ENCODE results near the gene SCFD2.

Gene SCFD2

DNA sequence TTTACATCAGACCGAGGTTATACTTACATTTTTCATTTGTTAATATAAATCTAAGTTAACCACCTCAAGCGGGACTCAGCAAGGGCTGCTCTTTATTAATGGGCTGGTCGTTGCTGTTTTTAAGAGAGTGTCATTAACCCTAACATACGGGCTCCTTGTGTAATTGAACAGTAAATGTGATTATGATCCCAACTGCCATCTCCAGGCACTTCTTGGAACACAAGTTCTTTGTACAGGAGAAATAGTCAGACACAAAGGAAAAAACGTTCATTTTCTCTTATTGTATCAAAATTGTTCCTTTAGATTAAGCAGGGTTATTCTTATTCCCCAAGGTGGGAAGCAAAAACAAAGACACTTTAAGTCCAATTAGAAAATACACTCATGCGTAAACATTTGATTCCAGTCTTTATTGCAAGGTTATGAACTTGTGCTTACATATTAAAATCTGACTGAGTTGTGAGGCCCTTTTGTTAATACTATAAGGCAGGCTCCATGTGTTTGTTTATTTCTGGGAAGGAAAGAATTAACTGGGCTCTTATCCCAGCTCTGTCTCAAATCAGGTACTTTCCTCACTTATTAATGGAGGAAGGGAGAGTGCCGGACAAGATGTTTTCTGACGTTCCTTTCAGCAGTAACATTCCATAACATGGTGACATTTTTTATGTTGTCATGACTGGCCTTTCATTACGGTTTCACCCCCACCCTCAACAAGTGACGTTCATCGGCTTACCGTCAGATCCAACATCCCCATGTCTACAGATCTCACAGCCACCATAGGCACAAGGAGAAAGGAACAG is 407.8 kb downstream of the SCFD2 start:
- no peak for DNase-seq (ENCODE audit: low read depth in 2 of 2)

DNA sequence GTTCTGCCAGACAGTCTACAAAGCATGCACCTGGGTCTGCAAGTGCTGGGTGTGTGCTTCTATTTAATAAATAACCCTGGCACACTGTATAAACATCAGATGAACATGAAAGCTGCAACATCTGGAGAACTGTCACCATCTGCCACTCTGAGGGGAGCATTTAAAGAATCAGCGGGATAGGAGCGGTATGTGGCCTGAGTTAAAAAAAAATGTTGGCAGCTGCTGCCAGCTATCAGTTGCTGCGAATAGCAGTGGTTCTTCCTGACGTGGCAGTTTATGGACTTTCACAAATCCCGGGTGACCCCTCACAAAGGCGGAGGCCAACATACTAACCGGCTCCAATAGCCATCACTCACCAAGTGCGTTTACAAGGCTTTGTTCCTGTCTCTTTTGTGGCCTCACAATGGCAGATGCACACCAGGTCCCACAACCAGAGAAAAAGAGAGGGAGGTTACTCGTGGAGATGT is 408.6 kb downstream of the SCFD2 start:
- DNase-seq (ENCODE audit: low read depth in 2 of 2), result no peak

DNA sequence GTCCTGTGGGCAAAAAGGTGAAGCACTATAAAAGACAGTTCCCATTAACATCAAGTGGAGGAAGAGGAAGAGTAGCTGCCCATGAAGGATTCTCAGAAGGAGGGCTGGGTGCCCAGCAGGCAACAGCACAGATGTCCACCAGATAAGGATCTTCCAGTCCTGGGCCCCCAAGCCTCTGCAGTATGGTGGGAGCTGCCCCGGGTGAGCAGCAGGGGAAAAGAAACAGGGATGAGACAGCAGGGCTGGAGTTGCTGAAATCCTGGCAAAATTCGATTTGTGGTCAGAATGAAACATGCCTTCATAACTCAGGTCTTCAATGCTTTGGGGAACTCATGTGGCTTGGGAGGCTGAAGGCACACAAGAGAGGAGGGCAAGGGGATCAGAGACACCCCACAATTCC is 409.2 kb downstream of the SCFD2 start:
- DNase-seq (ENCODE audit: low read depth in 2 of 2), result no peak

DNA sequence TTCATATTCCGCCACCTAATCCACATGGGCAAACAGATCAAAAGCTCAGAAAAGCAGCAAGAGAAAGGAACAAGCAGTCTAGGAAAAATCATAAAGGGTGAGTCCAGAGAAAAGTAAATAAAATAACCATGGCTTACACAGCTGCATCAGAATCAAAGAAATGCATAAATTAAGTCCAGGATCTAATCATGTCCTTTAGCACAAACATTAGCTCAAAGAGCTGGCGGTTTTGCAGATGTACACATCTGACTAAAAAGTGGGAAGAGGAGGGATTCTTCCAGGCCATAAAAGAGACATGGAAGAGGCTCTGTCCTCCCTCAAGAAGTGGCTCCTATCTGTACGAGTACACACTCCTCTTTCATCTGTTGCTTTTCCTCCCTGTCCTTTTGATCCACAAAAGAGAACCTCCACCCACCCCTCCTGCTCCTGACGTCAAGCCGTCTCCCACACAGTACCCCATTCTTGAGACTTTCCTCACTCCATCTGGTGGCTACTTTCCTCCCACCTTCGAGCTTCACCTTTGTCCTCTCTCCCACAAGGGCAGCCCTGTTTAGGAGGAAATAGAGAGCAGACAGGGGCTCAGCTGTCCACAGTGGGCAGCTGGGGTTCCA is 411.2 kb downstream of the SCFD2 start:
- no peak for DNase-seq (ENCODE audit: low read depth in 2 of 2)

DNA sequence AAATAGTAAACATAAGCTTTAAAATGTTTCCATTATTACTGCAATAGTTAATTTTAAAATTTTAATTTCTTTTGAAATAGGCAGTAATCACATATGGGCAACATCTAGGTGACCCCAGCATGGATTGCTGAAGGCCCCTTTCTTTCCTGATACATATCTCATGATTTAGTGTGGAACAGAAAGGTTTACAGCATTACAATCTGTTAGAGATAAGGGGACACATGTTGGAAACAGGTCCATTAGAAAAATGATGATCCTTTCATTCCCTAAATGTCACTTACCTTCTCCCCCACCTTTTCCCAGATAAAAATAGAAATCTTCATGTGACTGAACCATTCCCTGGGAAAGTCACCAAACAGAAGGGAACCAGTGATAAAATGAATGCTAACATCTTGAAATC is 413.3 kb downstream of the SCFD2 start:
- DNase-seq (ENCODE audit: low read depth in 2 of 2), result no peak

DNA sequence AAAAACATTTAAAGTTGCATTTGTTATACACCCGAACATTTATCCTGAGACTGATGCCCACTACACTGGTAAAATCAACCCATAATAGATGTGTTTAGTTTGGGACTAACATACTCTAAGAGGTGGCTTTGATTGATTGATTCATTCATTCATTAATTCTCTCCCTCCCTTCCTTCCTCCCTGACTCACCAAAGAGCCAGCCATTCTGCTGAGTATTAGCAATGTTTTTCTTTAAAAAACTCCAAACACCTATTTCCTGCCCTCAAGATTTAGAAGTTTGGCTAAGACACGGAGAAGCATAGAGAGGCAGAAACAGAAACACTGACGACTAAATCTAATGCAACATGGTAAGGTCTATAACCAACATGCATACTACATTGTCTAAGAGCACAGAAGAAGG is 414.8 kb downstream of the SCFD2 start:
- no peak for DNase-seq (ENCODE audit: low read depth in 2 of 2)

DNA sequence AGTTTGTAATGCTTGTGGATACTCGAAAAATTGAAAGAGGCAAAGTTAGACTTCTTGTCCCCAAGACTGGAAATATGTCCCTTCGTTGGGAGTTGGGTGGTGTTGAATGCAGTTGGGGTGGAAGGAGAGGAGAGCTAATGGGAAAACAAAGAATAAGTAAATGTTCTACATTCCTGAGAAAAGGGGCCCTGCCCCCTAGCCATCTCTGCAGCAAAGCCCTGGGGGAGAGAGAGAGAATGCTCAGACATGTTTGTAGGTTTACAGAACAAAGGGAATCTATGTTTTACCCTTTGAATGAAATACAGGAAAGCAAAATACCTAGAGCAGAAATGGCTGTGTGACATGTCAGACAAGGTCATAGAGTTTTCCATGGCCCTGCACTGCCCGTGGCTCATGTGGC is 415.6 kb downstream of the SCFD2 start:
- no peak for DNase-seq (ENCODE audit: low read depth in 2 of 2)

DNA sequence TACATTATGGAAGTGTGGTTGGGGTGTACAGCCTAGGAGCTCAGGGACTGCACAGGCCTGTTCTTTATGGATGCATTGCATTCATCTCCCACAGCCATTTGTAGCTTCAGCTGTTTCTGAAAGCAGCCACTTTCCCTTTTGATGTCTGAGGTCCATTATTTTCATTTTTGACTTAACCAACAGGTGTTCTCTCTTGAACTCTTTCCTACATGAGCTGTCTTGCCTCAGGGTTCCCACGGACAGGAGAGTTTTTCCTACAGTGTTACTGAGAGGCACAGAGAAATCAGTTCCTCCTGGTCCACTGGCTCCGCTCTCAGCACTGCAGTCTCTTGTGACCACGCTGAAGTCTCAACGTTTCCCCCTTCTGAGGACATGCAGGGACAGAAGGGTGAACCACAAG is 416.5 kb downstream of the SCFD2 start:
- no peak for DNase-seq (ENCODE audit: low read depth in 2 of 2)

DNA sequence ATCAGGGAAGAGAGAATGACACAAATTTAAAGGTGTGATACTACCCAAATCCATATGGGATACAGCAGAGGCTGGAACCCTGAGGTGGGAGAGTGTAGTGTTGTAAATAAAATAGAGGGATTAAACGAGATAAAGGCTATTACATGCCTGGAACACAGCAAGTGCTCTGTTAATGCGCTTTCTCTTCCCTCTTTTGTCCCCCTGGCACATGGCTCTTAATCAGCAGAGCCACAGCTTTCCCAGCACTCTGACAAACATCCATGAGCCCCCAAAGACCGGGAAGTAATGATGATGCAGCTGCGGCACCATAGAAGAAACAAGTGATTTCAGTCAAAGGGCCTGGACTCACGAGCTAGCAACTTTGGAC is 417.8 kb downstream of the SCFD2 start:
- DNase-seq (ENCODE audit: low read depth in 2 of 2), result no peak

DNA sequence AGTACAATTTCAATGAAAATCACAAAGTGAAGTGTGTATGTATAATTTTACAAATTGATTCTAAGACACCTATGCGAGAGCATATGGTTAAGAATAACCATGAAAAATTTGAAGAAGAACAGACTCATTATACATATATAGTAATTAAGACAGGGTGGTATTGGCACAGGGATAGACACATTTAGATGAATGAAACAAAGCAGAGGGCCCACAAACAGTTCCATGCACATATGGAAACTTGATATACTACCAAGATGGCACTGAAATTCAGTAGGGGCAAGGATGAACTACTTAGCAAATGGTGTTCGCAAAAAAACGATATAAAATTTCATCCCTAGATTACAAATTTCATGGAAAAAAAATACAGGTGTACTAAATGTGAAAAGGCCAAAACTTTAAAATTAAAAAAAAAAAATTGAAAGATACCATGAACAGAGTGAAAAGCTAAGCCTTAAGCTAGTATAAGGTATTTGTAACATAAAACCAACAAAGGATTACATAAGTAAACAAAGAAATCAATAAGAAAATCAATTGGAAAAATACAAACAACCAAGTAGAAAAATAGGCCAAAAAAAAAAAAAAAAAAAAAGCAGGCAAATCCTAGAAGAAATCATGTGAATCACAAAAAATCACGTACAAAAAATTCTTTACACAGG is 418.3 kb downstream of the SCFD2 start:
- DNase-seq (ENCODE audit: low read depth in 2 of 2), result no peak

DNA sequence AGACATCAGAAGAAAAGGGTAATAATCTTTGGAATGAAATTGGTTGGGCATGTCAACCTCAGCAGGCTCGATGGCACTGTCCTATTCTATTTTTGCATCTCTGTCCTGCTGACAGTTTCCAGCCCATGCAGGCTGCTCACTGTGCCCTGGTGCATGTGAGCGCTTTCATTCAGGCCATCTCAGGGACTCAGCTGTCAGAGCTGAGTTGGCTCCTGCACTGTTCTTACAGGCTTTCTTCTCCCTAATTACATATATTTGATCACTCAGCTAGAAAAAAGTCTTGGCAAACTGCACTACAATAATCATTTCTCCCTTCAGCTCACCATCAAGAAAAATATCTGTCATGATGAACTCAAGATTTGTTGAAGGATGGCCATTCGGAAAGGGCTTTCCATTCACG is 419.0 kb downstream of the SCFD2 start:
- no peak for DNase-seq (ENCODE audit: low read depth in 2 of 2)

DNA sequence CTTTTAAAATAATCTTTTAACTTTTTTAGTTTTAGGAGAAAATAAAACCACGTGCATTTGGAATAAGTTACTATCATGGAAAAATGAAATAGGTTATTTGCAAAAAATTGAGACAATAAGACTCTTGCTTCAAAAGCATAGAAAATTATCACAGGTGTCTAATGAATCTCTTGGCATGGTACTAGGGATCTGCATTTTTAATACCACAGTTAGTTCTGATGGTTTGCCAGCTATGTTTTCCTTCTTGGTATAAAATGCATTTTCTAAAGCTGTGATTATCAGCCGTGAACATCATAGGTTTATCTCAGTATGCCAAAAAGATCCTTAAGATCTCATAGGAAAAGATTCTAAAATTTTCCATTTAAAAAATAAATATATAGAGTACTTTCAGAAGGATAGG is 419.9 kb downstream of the SCFD2 start:
- DNase-seq (ENCODE audit: low read depth in 2 of 2), result no peak

DNA sequence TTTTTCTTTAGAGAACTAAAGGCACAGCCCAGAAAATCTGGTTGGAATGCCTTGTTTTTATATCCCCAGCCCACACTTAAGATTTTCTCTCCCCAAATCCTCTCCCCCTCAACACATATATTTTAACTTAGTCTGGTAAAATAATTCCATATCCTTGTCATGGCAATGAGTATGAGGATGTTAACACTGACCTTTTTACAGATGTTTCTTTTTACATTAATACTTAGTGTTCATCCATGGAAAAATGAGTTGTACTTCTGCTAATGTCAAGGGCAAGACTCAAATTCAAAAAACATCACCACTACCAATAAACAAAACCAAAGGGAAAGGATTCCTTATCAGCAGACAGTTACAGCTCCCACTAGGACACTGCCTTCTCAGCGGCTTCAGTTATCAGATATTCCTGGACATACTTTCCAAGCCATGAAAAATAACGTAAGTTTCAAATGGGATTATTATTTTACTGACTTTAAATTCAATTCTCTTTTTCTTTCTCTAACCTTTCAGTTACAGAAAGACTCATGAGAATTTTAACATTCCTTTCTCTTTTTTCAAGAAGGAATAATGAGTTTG is 420.4 kb downstream of the SCFD2 start:
- no peak for DNase-seq (ENCODE audit: low read depth in 2 of 2)

DNA sequence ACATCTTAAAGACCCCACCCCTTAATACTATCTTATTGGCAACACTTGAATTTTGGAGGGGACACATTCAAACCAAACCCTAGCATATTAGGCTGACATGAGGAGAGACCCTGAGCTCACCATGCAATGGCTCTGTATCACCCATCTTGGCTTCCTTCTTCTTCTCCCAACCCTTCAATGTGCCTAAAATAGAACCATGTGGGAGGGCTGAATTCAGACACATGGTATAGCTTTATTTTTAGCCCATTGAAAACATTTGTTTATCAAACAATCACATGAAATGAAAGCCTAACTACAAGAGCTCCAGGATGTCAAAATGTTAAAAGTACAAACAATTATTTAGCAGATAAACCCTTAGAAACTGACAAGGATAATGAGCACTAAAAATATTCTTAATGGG is 422.2 kb downstream of the SCFD2 start:
- no peak for DNase-seq (ENCODE audit: low read depth in 2 of 2)

DNA sequence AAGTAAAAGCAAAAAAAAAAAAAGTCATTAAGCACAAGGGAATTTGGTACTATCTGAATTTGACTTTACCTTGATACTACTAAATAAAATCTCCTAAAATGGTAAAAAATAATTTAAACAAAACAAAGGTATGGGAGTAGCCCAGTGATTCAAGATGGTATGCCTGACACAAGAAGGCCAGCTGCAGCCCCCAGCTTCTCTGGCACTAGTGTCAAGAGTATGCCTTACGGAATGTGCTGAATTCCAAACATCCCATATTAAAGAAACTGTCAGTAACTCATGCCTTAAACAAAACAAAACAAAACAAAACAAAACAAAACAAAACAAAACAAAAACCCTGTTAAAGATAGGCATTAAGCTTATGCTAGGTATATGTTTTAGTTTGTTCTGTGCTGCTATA is 422.9 kb downstream of the SCFD2 start:
- no peak for DNase-seq (ENCODE audit: low read depth in 2 of 2)

DNA sequence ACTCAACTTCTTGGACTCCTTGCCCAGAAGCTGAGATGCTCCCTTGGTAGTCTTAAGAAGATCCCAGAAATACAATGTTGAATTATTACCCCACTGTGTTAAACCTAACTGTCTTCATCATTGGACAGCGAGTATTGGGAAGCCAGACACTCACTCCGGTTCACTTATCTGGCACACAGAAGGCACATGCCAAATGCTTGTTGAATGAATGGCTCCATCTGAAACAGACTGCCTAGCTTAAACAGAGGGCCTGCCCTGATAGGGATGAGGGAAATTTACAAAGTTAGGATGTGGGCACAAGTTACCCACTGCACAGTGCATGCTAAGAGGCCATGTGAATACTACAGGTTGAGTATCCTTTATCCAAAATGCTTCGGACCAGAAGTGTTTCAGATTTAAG is 424.4 kb downstream of the SCFD2 start:
- DNase-seq (ENCODE audit: low read depth in 2 of 2), result no peak

DNA sequence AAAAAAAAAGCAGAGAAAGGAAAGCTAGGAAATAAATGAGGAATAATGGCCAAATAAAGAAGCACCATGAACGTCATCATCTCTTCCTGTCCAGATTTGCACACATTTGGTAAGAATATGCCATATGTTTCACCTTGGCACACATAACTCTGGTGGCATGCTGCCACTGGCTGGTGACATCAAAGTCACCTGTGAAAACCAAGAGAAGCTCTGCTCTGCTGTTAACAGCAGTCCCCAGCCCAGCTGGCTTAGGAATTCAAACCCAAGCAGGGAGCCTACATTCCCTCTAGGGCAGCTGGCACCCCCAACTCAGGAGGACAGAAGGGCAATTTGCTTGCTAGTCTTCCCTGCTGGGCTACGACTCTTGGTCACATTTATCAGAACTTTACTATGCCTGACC is 426.1 kb downstream of the SCFD2 start:
- no peak for DNase-seq (ENCODE audit: low read depth in 2 of 2)

DNA sequence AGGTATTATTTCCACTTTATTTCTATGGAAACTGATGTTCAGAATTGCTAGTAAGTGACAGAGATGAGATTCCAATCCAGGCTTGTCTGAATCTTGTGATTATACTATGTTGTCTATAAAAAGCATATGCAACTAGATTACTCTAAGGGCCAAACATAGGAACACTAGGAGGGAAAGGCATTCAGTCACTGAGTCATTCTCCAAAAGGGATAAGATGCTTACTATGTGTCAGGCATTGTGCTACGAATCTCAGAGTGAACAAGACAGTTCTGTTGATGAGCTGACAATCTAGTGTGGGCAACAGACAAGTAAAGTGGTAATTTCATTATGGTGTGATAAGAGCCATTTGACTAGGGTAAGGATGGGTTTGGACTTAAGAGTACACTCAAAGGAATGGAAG is 426.5 kb downstream of the SCFD2 start:
- DNase-seq (ENCODE audit: low read depth in 2 of 2), result no peak

DNA sequence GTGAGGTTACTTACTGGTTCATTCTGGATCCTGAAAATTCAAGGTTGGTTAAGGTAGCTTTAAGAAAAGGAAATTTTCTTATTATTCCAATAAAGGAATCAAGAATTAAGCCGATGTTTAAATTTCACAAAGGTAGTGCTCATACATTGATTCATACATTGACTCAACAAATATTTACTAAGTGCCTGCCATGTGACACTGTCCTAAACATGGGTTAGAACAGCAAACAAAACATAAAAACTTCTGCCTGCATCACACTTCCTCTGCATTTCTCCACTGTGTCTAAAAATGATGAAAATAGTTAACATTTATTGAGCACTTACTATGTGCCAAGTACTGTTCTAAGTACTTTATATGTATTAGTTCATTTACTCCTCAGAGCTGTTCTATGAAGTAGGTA is 428.0 kb downstream of the SCFD2 start:
- no peak for DNase-seq (ENCODE audit: low read depth in 2 of 2)

DNA sequence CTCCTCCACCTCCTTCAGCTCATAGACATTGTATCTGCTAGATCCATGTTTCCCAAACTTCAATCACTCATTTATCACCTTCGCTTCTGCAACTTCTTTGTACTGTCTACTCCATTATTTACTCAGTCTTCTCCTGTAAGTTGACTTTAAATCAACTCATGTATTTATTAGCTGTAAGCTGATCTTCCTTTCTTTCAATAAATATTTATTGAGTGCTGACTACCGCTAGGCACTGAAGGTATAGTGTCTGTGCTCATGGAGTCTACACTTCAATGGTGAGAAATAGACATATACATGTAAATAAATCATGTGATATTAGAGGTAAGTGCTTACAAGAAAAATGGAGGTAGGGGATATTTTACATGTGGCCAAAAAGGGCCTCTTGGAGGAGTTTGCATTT is 429.1 kb downstream of the SCFD2 start:
- no peak for DNase-seq (ENCODE audit: low read depth in 2 of 2)

DNA sequence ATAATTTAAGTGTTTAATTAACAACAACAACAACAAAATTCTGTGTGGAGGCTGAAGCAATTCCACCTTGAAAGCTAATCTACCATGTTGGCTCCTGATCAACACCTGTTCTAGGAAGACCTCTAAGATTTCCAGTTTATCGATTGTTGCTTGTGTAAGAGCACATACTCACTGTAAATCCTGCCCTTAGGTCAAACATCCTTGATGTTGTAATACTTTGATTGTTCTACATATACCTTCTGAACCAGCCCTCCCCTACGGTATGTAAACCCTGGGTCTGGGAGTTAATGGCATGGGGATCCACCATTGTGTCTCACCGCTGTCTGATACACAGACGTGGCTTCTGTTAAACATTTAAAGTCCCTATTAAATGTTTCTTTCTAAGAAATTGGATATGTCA is 430.5 kb downstream of the SCFD2 start:
- no peak for DNase-seq (ENCODE audit: low read depth in 2 of 2)

DNA sequence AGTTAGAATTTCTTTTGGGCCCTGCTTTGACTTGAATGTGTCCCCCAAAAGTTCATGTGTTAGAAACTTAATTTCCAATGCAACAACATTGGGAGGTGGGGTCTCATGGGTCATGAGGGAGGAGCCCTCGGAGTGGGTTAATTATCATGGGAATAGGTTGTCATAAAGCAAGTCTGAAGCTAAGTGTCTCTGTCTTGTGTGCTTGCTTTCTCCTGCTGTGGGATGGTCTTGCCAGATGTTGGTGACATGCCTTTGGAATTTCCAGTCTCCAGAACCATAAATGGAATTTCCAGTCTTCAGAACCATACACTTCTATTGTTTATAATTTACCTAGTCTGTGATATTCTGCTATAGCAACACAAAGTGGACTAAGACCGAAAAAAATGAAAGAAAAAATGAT is 432.1 kb downstream of the SCFD2 start:
- DNase-seq (ENCODE audit: low read depth in 2 of 2), result no peak
